Measurements from ENCODE around the gene PLK3.
"Not testable (repeated sequence)": the region's sequence is repeated elsewhere in the genome, so short reads cannot be mapped to it uniquely, and the experiment has no call there.

PLK3 gene

GRCh38 chr1:44787506-44787905 is 12.7 kb upstream of the PLK3 start:
- H3K4me3 ChIP-seq (ENCODE audit: low read depth, low read length): no peak overlapping the region
- TF ChIP-seq CTCF (IDR thresholded peaks at IDR 0.05; ENCODE audit: insufficient read depth, low read depth, low read length, missing control alignments): no peak
- no peak for DNase-seq (ENCODE audit: low read depth)

GRCh38 chr1:44788120-44788860 is 11.9 kb upstream of the PLK3 start, which contains the start of gene BEST4:
TSS of gene BEST4 (minus strand) at chr1:44788170. CDS start at chr1:44787705, 465 bp downstream.
- no peak for TF ChIP-seq CTCF (IDR thresholded peaks at IDR 0.05; ENCODE audit: insufficient read depth, low read depth, low read length, missing control alignments)
- no peak within 1 kb of the TSS for H3K4me3 ChIP-seq (ENCODE audit: low read depth, low read length)
- DNase-seq (ENCODE audit: low read depth): no peak

GRCh38 chr1:44790968-44791801 is 9.0 kb upstream of the PLK3 start:
- no peak for TF ChIP-seq CTCF (IDR thresholded peaks at IDR 0.05; ENCODE audit: insufficient read depth, low read depth, low read length, missing control alignments)
- no peak overlapping the region for H3K4me3 ChIP-seq (ENCODE audit: low read depth, low read length)
- DNase-seq (ENCODE audit: low read depth): no peak

DNA sequence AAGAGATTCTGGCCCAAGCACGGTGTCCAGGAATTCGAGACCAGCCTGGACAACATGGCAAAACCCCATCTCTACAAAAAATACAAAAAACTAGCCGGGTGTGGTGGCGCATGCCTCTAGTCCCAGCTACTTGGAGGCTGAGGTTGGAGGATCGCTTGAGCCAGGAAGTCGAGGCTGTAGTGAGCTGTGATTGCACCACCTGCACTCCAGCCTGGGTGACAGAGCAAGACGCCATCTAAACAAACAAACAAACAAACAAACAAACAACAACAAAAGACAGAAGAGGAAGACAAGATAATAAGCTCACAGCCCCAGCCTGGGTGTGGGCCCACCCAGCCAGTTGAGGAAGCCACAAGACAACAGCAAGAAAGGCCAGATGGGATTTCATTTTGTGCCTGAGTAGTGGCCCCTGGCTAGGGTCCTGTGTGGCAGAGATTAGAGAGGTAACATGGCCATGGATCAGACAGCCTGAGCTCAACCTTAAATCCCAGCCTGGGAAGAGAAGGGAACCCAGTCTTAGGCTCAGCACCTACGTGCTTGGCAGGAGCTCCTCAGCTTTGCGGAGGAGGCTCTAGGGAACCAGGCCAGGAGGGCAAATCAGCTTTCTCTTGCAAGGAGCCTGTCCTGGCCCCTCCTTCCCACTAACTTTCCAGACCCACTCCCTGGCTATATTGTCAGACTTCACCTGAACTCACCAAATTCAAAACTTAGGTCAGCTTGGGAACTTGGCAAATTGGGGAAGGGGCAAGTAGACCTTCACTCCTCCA is 7.3 kb upstream of the PLK3 start:
- no peak for DNase-seq (ENCODE audit: low read depth)
- no peak overlapping the region for H3K4me3 ChIP-seq (ENCODE audit: low read depth, low read length)
- TF ChIP-seq CTCF (IDR thresholded peaks at IDR 0.05; ENCODE audit: insufficient read depth, low read depth, low read length, missing control alignments): no peak

GRCh38 chr1:44797886-44798285 is 2.3 kb upstream of the PLK3 start:
- H3K4me3 ChIP-seq (ENCODE audit: low read depth, low read length); DNase-seq (ENCODE audit: low read depth): not testable (repeated sequence)

GRCh38 chr1:44798481-44799365 is 1.5 kb upstream of the PLK3 start:
- no peak overlapping the region for H3K4me3 ChIP-seq (ENCODE audit: low read depth, low read length)
- no peak for DNase-seq (ENCODE audit: low read depth)
- TF ChIP-seq CTCF (IDR thresholded peaks at IDR 0.05; ENCODE audit: insufficient read depth, low read depth, low read length, missing control alignments): no peak

Measured in GM12865 (cell line).